ENCODE measurements around the gene RBP2.

Gene RBP2
- total RNA-seq, result 0 reads per million in 18 experiments

- no peak for DNase-seq
These were observed at the start of gene RBP2 for GRCh38 chr3:139476348-139476747. Gene RBP2, minus strand, starts transcription at chr3:139476516. Its CDS starts 57 bp downstream, at chr3:139476459.

GRCh38 chr3:139524841-139525636, 48.7 kb upstream of the RBP2 start:
- DNase-seq, result no peak

GRCh38 chr3:139523718-139524117, 47.4 kb upstream of the RBP2 start:
- no peak for DNase-seq

GRCh38 chr3:139523166-139523565, 46.9 kb upstream of the RBP2 start:
- no peak for DNase-seq

- DNase-seq, result no peak
These were observed 46.1 kb upstream of the RBP2 start for GRCh38 chr3:139522421-139522820.

GRCh38 chr3:139521816-139522215, 45.5 kb upstream of the RBP2 start:
- no peak for DNase-seq

- peak in 1 of 2 donors; percentile 93 for DNase-seq
These were observed 44.8 kb upstream of the RBP2 start for GRCh38 chr3:139521144-139521543.

GRCh38 chr3:139519998-139520737, 43.9 kb upstream of the RBP2 start:
- peak; percentile 50 to 67 for DNase-seq

- DNase-seq, result no peak
These were observed 42.9 kb upstream of the RBP2 start for GRCh38 chr3:139518926-139519842.

GRCh38 chr3:139518306-139518705, 42.0 kb upstream of the RBP2 start:
- DNase-seq, result no peak

GRCh38 chr3:139517321-139518065, 41.2 kb upstream of the RBP2 start:
- no peak for DNase-seq

GRCh38 chr3:139514741-139515140, 38.4 kb upstream of the RBP2 start:
- no peak for DNase-seq

GRCh38 chr3:139509631-139510030, 33.3 kb upstream of the RBP2 start:
- no peak for DNase-seq

- no peak for DNase-seq
These were observed 30.4 kb upstream of the RBP2 start for GRCh38 chr3:139506766-139507165.

- no peak for DNase-seq
These were observed 29.6 kb upstream of the RBP2 start for GRCh38 chr3:139505829-139506386.

- no peak for DNase-seq
These were observed 23.2 kb upstream of the RBP2 start for GRCh38 chr3:139499536-139499935.

GRCh38 chr3:139493826-139494385, 17.6 kb upstream of the RBP2 start:
- DNase-seq, result no peak

GRCh38 chr3:139491966-139492365, 15.7 kb upstream of the RBP2 start:
- no peak for DNase-seq

GRCh38 chr3:139491027-139491700, 14.8 kb upstream of the RBP2 start:
- DNase-seq, result no peak

- peak in 1 of 2 donors; percentile 16 for DNase-seq
These were observed 5.9 kb upstream of the RBP2 start for GRCh38 chr3:139482206-139482605.

- DNase-seq, result no peak
These were observed 4.8 kb upstream of the RBP2 start for GRCh38 chr3:139481116-139481515.

Measured in inflammatory macrophage (primary cell).